Inferior parietal cortex (tissue), 1 donor: ENCODE measurements around the gene CA10.

Source experiments
- DNase-seq: peaks from one replicate; pipeline ENCODE4 v3.0.0-alpha.2; 2016; ENCODE audit errors: extremely low spot score

CA10 gene

GRCh38 chr17:52147431-52147830 lies 11.1 kb downstream of the CA10 start:
- no peak for DNase-seq

GRCh38 chr17:52145476-52145875 lies 13.0 kb downstream of the CA10 start:
- DNase-seq: no peak

- no peak for DNase-seq
Observed at GRCh38 chr17:52143542-52143941, 15.0 kb downstream of the CA10 start.

GRCh38 chr17:52140601-52141000 lies 17.9 kb downstream of the CA10 start:
- no peak for DNase-seq

- no peak for DNase-seq
Observed at GRCh38 chr17:52138752-52139151, 19.8 kb downstream of the CA10 start.

- DNase-seq: no peak
Observed at GRCh38 chr17:52138350-52138749, 20.2 kb downstream of the CA10 start.

- DNase-seq: no peak
Observed at GRCh38 chr17:52136166-52136565, 22.3 kb downstream of the CA10 start.

- DNase-seq: no peak
Observed at GRCh38 chr17:52134641-52135040, 23.9 kb downstream of the CA10 start.

GRCh38 chr17:52128721-52129120 lies 29.8 kb downstream of the CA10 start:
- DNase-seq: no peak

GRCh38 chr17:52124993-52125392 lies 33.5 kb downstream of the CA10 start:
- no peak for DNase-seq

- no peak for DNase-seq
Observed at GRCh38 chr17:52124561-52124960, 34.0 kb downstream of the CA10 start.

GRCh38 chr17:52120465-52120864 lies 38.0 kb downstream of the CA10 start:
- no peak for DNase-seq

GRCh38 chr17:52110923-52111581 lies 47.5 kb downstream of the CA10 start:
- DNase-seq: no peak

GRCh38 chr17:52106638-52107261 lies 51.8 kb downstream of the CA10 start:
- peak; percentile 84 for DNase-seq

- DNase-seq: no peak
Observed at GRCh38 chr17:52106072-52106471, 52.4 kb downstream of the CA10 start.

GRCh38 chr17:52105591-52105990 lies 52.9 kb downstream of the CA10 start:
- DNase-seq: no peak

GRCh38 chr17:52096056-52096455 lies 62.5 kb downstream of the CA10 start:
- DNase-seq: no peak

- DNase-seq: no peak
Observed at GRCh38 chr17:52084176-52084575, 74.3 kb downstream of the CA10 start.

GRCh38 chr17:52079496-52079895 lies 79.0 kb downstream of the CA10 start:
- DNase-seq: no peak

GRCh38 chr17:52071712-52072111 lies 86.8 kb downstream of the CA10 start:
- DNase-seq: no peak

GRCh38 chr17:52064791-52065211 lies 93.7 kb downstream of the CA10 start:
- no peak for DNase-seq

GRCh38 chr17:52049496-52049895 lies 109.0 kb downstream of the CA10 start:
- peak; percentile 24 for DNase-seq

- no peak for DNase-seq
Observed at GRCh38 chr17:52049051-52049450, 109.5 kb downstream of the CA10 start.
